GM12878 (cell line): ENCODE data around the gene NFASC. TPM values are rescaled to one million over a fixed set of nuclear protein-coding genes. Genes with fewer than 3 reads are reported as not detected.

ENCODE experiments used
- ATAC-seq: fragments of 200-7000 bp; cut with Tn5 transposase; 3 replicates; pipeline ENCODE4 v1.9.1; 2020; ENCODE audit warnings: mild to moderate bottlenecking, moderate library complexity
- BruUV-seq: library from RNA; stranded (reverse); fragments of 400-500 nt; replicated peaks from 2 replicates; lab custom pipeline; 2021; lab: Mats Ljungman, UMichigan
- CTCF ChIA-PET: fragments of 300-600 bp; sonication (Branson Sonifier 250); formaldehyde crosslinking; extraction: SDS; loops from one replicate; lab custom pipeline; 2021; ENCODE audit warnings: inconsistent platforms; lab: Yijun Ruan, JAX
- POLR2A ChIA-PET: fragments of 350-600 bp; formaldehyde crosslinking; extraction: SDS; loops from one replicate; lab custom pipeline; 2021; ENCODE audit warnings: inconsistent platforms; lab: Charles Lee
- RAD21 ChIA-PET: fragments of 300-600 bp; sonication (Branson Sonifier 250); formaldehyde crosslinking; loops from one replicate; lab custom pipeline; 2023; ENCODE audit warnings: antibody characterized with exemption; ENCODE audit not compliant: unreplicated experiment; lab: Charles Lee
- SMC1A ChIA-PET: fragments of 300-600 bp; sonication (Branson Sonifier 250); formaldehyde crosslinking; loops from one replicate; lab custom pipeline; 2023; ENCODE audit not compliant: unreplicated experiment, uncharacterized antibody; lab: Charles Lee
- DNase-seq: peaks from one replicate; pipeline ENCODE4 v3.0.0-alpha.2; 2011; ENCODE audit warnings: low read depth, low spot score
- FAIRE-seq: peaks from 3 replicates; lab custom pipeline; 2011; peaks lifted over from hg19 to GRCh38; lab: Jason Lieb, UNC
- H2AFZ ChIP-seq: 2 replicates; pipeline ENCODE4 v1.6.0; 2011; ENCODE audit warnings: low read depth, low read length, control low read depth; ENCODE audit not compliant: control insufficient read depth
- H3K27ac ChIP-seq: 2 replicates; pipeline ENCODE4 v1.5.1; 2011; ENCODE audit warnings: control low read depth; ENCODE audit not compliant: control insufficient read depth, insufficient read depth
- H3K27me3 ChIP-seq, 2 experiments: replicated peaks in 1 of 2; 2 replicates each; pipeline versions ENCODE4 v1.6.0 to v1.6.1; 2011; ENCODE audit warnings: low read length in 1 of 2; ENCODE audit not compliant: control insufficient read depth in 2 of 2, insufficient read depth in 2 of 2
- H3K36me3 ChIP-seq, 2 experiments: 2 replicates each; pipeline ENCODE4 v1.5.1; 2011; ENCODE audit warnings: low read length in 1 of 2; ENCODE audit not compliant: control insufficient read depth in 2 of 2, insufficient read depth in 2 of 2
- H3K4me1 ChIP-seq: 2 replicates; pipeline ENCODE4 v1.6.1; 2011; ENCODE audit warnings: mild to moderate bottlenecking, low read length, moderate library complexity, mixed read lengths; ENCODE audit not compliant: control insufficient read depth, insufficient read depth
- H3K4me2 ChIP-seq: 2 replicates; pipeline ENCODE4 v1.6.0; 2011; ENCODE audit warnings: control low read depth; ENCODE audit not compliant: control insufficient read depth, insufficient read depth
- H3K4me3 ChIP-seq: fragments of 200-600 bp; sonication (generic); 2 replicates; pipeline ENCODE4 v1.5.1; 2016
- H3K79me2 ChIP-seq: 2 replicates; pipeline ENCODE4 v1.6.0; 2011; ENCODE audit warnings: low read length; ENCODE audit not compliant: control insufficient read depth, insufficient read depth
- H3K9ac ChIP-seq: 2 replicates; pipeline ENCODE4 v1.8.0; 2011; ENCODE audit warnings: low read length, control low read depth, mixed read lengths; ENCODE audit not compliant: control insufficient read depth, insufficient read depth
- H3K9me3 ChIP-seq: replicated peaks from 3 replicates; pipeline ENCODE4 v1.5.1; 2011; ENCODE audit warnings: mild to moderate bottlenecking, low read length; ENCODE audit not compliant: control insufficient read depth, insufficient read depth
- H4K20me1 ChIP-seq: 2 replicates; pipeline ENCODE4 v1.6.0; 2011; ENCODE audit not compliant: control insufficient read depth, insufficient read depth
- ASH2L ChIP-seq: fragments of 300-600, 200-600 bp; sonication (generic); IDR thresholded peaks from 2 replicates; pipeline ENCODE4 v1.6.1; 2017; ENCODE audit warnings: low read depth, mild to moderate bottlenecking, borderline replicate concordance
- CREB1 ChIP-seq: IDR thresholded peaks from 2 replicates; pipeline ENCODE4 v1.6.1; 2012; ENCODE audit warnings: low read depth, mild to moderate bottlenecking, inconsistent platforms
- EZH2 ChIP-seq: IDR thresholded peaks from 2 replicates; pipeline ENCODE4 v1.6.1; 2012; ENCODE audit warnings: low read depth, mild to moderate bottlenecking, control low read depth, inconsistent platforms, low read length, borderline replicate concordance; ENCODE audit not compliant: control insufficient read depth
- IKZF1 ChIP-seq: fragments of 450-650 bp; conservative IDR thresholded peaks from 2 replicates; pipeline ENCODE4 v1.6.1; 2017; ENCODE audit warnings: antibody characterized with exemption, mild to moderate bottlenecking
- KDM1A ChIP-seq: fragments of 200-600 bp; sonication (generic); IDR thresholded peaks from 2 replicates; pipeline ENCODE4 v1.6.1; 2016; ENCODE audit warnings: borderline replicate concordance
- MLLT1 ChIP-seq: fragments of 450-650 bp; IDR thresholded peaks from 2 replicates; pipeline ENCODE4 v1.6.1; 2016; ENCODE audit warnings: mild to moderate bottlenecking
- NFYB ChIP-seq: IDR thresholded peaks from 2 replicates; pipeline ENCODE4 v1.6.1; 2011; ENCODE audit warnings: low read depth, mild to moderate bottlenecking, low read length, improper control_type of control experiment, moderate library complexity; ENCODE audit not compliant: insufficient read depth
- POLR2A ChIP-seq: IDR thresholded peaks from 2 replicates; pipeline ENCODE4 v1.6.1; 2011; ENCODE audit warnings: low read depth, mild to moderate bottlenecking, low read length
- RUNX3 ChIP-seq: IDR thresholded peaks from 2 replicates; pipeline ENCODE4 v1.6.1; 2012; ENCODE audit warnings: low read length, inconsistent platforms
- SP1 ChIP-seq: IDR thresholded peaks from one replicate; pipeline ENCODE4 v1.6.1; 2011; ENCODE audit warnings: low read depth, low read length
- SUPT20H ChIP-seq: IDR thresholded peaks from 2 replicates; pipeline ENCODE4 v1.6.1; 2011; ENCODE audit warnings: low read depth, mild to moderate bottlenecking, low read length, moderate library complexity, borderline replicate concordance; ENCODE audit not compliant: control insufficient read depth
- ZNF207 ChIP-seq: fragments of 450-650 bp; IDR thresholded peaks from 2 replicates; pipeline ENCODE4 v1.6.1; 2014; ENCODE audit warnings: antibody characterized with exemption, mild to moderate bottlenecking, borderline replicate concordance
- ZNF622 ChIP-seq: fragments of 450-650 bp; IDR thresholded peaks from 2 replicates; pipeline ENCODE4 v1.6.1; 2017; ENCODE audit warnings: mild to moderate bottlenecking, inconsistent platforms
- WGBS: methylation state at CpG from one replicate; pipeline ENCODE4 v1.1.6; 2016; ENCODE audit warnings: low lambda C conversion rate; ENCODE audit not compliant: insufficient replicate concordance, insufficient coverage; ENCODE audit errors: missing lambda C conversion rate; 5-methylcytosine and 5-hydroxymethylcytosine counted together
- in situ Hi-C: fragments of 300-500 bp; cut with MboI; formaldehyde crosslinking; loops from 9 replicates; pipeline ENCODE4 v1.14.3; 2018; ENCODE audit warnings: mixed read lengths
- intact Hi-C: fragments of 100-400 bp; cut with micrococcal nuclease; formaldehyde crosslinking; loops from one replicate; pipeline ENCODE4 v1.14.2; 2022; ENCODE audit not compliant: unreplicated experiment
- polyA plus RNA-seq, 11 experiments: library from polyadenylated mRNA; depleted of rRNA in 4 of 11; unstranded in 6 of 11; stranded (reverse) in 5 of 11; fragments of >200 nt; fragmentation: Nextera tagmentation in 4 of 11; fragmentation: Illumina TruSeq in 1 of 11; extraction: Ambion mirVana in 4 of 11; extraction: Trizol in 1 of 11; gene quantifications; 1 replicate in 1 of 11; 2 replicates in 10 of 11; pipeline versions ENCODE4 v1.2.1 to v1.2.3, GENCODE V29; 2011 to 2016; ENCODE audit warnings: inconsistent platforms in 2 of 11, missing spikeins in 2 of 11, low read depth in 1 of 11
- total RNA-seq, 4 experiments: library from RNA; depleted of rRNA in 3 of 4; stranded (reverse); fragments of >200 nt in 3 of 4; fragmentation: Illumina TruSeq in 1 of 4; extraction: Trizol in 1 of 4; gene quantifications; 2 replicates each; pipeline versions ENCODE4 v1.2.1 to v1.2.3, GENCODE V29; 2013 to 2021
- TF ChIP-seq, protein P1 (sequence below): fragments of 450-650 bp; formaldehyde crosslinking; IDR thresholded peaks from 2 replicates; pipeline ENCODE4 v1.5.0; 2022; ENCODE audit warnings: mild to moderate bottlenecking, missing genetic modification characterization
- TF ChIP-seq, protein P2 (sequence below): fragments of 450-650 bp; IDR thresholded peaks from 2 replicates; pipeline ENCODE4 v1.6.1; 2017; ENCODE audit warnings: antibody characterized with exemption, mild to moderate bottlenecking, moderate library complexity

NFASC gene
- total and polyA plus RNA-seq, 10 of the 15 experiments (the other 5 are each of a cell fraction or from before 2014, with no cell fraction given) = 0.04 to 0.31 (median 0.12) TPM; not detected in 4

DNA sequence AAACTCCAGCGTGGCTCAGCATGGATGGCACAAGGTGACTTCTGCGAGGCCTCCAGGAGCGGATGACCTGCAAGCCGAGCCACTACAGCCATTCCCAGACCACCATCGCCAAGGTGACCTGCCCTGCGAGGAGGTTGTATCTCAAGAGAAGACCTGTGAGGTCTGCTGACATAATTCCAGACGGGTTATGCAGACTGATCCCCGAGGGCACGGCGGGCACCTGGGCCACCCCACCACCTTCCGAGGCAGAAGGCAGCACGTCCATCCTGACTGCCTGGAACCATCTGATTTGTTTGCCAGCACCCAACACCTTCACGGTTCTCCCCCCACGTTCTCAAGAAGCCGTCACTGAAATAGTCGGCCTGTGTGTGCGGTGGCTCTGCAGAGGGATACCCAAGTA lies 115.5 kb downstream of the NFASC start:
- H3K4me2 ChIP-seq = no peak overlapping the region
- DNase-seq = no peak
- ChIA-PET SMC1A (interaction anchor here (1.5 kb wide), 2 partner anchors 10 to 76 kb away, joined by 3 read pairs; no protein-coding TSS in a partner anchor), RAD21 (interaction anchor here (1.1 to 1.8 kb wide), 2 partner anchors 10 to 75 kb away, joined by 3 to 4 read pairs; no protein-coding TSS in a partner anchor), POLR2A (no interaction called here), CTCF (interaction anchor here (4.3 kb wide), 1 partner anchor 270 kb away, joined by 33 read pairs; no protein-coding TSS in a partner anchor)
- no peak overlapping the region for H3K4me3 ChIP-seq
- no peak for ATAC-seq
- 34% methylated on average over 17 of the region's 17 CpGs for WGBS
- H3K9me3 ChIP-seq = no peaks in the 10 kb centered on the region
- H3K79me2 ChIP-seq = no peaks in the 10 kb centered on the region
- no peaks in the 10 kb centered on the region for H3K36me3 ChIP-seq
- H3K4me1 ChIP-seq = no peaks in the 10 kb centered on the region
- BruUV-seq = no TSS peak
- in situ Hi-C loops (no loop called here), intact Hi-C loops (no loop called here)
- H2AFZ ChIP-seq = no peak overlapping the region
- no peak overlapping the region for H3K27ac ChIP-seq
- FAIRE-seq = no peak
- peaks cover 2 to 4% of the 10 kb centered on the region in 2 experiments; a peak in 2 of 4 replicates for H3K27me3 ChIP-seq
- no peak overlapping the region for H3K9ac ChIP-seq
- H4K20me1 ChIP-seq = no peaks in the 10 kb centered on the region
- TF ChIP-seq ZNF207 (no peak), ASH2L (no peak), MLLT1 (no peak), POLR2A (no peak), NFYB (no peak), SP1 (no peak), IKZF1 (no peak), SUPT20H (no peak), CREB1 (no peak), EZH2 (no peak), ZNF622 (no peak), KDM1A (no peak), RUNX3 (no peak)
- TF ChIP-seq, protein P1, sequence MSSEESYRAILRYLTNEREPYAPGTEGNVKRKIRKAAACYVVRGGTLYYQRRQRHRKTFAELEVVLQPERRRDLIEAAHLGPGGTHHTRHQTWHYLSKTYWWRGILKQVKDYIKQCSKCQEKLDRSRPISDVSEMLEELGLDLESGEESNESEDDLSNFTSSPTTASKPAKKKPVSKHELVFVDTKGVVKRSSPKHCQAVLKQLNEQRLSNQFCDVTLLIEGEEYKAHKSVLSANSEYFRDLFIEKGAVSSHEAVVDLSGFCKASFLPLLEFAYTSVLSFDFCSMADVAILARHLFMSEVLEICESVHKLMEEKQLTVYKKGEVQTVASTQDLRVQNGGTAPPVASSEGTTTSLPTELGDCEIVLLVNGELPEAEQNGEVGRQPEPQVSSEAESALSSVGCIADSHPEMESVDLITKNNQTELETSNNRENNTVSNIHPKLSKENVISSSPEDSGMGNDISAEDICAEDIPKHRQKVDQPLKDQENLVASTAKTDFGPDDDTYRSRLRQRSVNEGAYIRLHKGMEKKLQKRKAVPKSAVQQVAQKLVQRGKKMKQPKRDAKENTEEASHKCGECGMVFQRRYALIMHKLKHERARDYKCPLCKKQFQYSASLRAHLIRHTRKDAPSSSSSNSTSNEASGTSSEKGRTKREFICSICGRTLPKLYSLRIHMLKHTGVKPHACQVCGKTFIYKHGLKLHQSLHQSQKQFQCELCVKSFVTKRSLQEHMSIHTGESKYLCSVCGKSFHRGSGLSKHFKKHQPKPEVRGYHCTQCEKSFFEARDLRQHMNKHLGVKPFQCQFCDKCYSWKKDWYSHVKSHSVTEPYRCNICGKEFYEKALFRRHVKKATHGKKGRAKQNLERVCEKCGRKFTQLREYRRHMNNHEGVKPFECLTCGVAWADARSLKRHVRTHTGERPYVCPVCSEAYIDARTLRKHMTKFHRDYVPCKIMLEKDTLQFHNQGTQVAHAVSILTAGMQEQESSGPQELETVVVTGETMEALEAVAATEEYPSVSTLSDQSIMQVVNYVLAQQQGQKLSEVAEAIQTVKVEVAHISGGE (CRISPR knock-in tag) = no peak
- TF ChIP-seq, protein P2, sequence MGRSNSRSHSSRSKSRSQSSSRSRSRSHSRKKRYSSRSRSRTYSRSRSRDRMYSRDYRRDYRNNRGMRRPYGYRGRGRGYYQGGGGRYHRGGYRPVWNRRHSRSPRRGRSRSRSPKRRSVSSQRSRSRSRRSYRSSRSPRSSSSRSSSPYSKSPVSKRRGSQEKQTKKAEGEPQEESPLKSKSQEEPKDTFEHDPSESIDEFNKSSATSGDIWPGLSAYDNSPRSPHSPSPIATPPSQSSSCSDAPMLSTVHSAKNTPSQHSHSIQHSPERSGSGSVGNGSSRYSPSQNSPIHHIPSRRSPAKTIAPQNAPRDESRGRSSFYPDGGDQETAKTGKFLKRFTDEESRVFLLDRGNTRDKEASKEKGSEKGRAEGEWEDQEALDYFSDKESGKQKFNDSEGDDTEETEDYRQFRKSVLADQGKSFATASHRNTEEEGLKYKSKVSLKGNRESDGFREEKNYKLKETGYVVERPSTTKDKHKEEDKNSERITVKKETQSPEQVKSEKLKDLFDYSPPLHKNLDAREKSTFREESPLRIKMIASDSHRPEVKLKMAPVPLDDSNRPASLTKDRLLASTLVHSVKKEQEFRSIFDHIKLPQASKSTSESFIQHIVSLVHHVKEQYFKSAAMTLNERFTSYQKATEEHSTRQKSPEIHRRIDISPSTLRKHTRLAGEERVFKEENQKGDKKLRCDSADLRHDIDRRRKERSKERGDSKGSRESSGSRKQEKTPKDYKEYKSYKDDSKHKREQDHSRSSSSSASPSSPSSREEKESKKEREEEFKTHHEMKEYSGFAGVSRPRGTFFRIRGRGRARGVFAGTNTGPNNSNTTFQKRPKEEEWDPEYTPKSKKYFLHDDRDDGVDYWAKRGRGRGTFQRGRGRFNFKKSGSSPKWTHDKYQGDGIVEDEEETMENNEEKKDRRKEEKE = no peak
